Hindlimb muscle (tissue), 1 donor: Measurements from ENCODE around the gene CMTM8. TPM values are rescaled to one million over a fixed set of nuclear protein-coding genes. Genes with fewer than 3 reads are reported as not detected.

Experiments
- DNase-seq: peaks from one replicate; pipeline ENCODE4 v3.0.0-alpha.2; 2013
- polyA plus RNA-seq: library from polyadenylated mRNA; unstranded; fragments of 120-200 nt; gene quantifications from one replicate; pipeline ENCODE4 v1.2.1, GENCODE V29; 2013; ENCODE audit not compliant: insufficient read length

The CMTM8 gene
- polyA plus RNA-seq, 1 donor = 2.9 TPM

GRCh38 chr3:32309654-32310242 is 71.3 kb downstream of the CMTM8 start:
- DNase-seq = no peak

DNA sequence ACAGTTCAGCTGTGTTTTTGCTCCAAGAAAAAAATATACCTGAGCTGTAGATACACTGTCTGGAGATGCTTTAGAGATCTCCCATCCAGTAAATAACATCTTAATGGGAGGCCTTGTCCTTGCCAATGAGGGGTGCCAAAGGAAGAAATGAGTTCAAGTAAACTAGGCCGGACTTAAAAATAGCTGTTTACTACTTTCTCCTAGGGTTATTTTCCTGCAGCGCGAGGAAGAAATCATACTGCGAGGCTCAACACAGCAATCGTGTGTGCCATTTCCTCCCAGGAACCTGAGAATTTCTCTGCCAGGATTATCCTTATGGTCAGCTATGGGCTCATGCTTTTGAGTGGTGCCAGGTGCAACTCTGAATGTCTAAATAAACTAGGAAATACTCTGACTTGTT is 71.9 kb downstream of the CMTM8 start:
- DNase-seq = no peak

DNA sequence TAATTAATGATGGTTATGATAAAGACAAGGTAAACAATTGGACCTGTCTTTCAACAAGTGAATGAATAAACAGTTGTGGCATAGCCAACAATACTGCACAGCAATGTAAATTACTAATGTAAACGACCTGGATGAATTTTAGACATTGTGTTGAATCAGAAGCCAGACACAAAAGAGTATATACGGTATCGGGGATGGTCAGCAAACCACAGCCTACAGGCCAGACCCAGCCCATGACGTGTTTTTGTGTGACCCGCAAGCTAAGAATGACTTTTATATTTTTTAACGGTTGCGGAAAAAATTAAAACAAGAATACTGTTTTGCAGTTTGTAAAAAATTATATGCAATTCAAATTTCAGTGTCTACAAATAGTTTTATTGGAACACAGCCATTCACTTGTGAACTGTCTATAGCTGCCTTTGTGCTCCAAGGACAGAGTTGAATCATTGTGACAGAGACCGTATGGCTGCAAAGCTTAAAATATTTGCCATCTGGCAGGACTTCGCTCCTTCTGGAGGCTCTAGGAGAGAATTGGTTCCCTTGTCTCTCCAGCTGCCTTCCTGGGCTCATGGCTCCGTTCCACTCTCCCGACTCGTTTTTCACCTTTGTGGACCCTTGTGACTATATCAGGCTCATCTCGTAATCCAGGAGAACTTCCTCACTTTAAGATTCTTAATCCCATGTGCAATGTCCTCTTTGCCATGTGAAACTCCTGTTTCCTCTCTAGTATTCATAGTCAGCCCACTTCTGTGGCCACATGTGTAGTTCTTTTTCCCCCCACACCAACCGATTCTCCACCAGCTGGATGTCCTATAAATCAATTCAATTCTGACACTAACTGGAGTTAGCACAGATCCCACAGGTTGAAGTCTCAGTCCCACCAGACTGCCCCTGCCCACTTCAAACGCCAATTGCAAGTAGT is 72.7 kb downstream of the CMTM8 start:
- DNase-seq = peak; percentile 51

DNA sequence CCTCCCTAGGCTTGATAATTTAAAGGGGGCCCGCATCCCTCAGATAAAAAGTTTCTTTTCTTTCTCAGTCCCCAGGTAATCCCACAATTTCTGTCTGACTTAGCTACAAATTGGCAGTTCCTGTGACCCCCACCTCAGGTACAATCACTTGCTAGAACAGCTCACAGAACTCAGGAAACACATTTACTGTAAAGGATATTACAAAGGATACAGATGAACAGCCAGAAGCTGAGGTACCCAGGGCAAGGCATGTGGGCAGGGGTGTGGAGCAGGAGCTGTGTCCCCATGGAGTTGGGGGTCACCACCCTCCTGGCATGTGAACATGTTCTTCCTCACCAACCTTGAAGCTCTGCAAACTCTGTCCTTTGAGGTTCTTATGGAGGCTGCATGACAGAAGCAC is 73.8 kb downstream of the CMTM8 start:
- no peak for DNase-seq

DNA sequence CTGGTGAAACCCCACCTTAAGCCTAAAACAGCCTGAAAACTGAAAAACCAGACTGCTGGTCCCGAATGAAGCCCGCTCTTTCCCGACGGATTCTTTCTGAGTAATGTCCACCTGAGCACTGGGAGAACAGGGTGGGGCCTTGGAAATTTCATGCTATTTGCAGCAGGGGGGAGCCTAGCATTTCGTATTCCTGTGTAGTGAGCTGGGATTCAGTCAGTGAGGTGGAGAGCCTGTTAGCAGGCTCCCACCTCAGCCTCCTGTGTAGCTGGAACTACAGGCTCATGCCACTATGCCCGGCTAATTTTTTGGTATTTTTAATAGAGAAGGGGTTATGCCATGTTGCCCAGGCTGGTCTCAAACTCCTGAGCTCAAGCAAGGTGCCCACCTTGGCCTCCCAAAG is 74.7 kb downstream of the CMTM8 start:
- DNase-seq = no peak

GRCh38 chr3:32313723-32314473 is 75.4 kb downstream of the CMTM8 start:
- no peak for DNase-seq

DNA sequence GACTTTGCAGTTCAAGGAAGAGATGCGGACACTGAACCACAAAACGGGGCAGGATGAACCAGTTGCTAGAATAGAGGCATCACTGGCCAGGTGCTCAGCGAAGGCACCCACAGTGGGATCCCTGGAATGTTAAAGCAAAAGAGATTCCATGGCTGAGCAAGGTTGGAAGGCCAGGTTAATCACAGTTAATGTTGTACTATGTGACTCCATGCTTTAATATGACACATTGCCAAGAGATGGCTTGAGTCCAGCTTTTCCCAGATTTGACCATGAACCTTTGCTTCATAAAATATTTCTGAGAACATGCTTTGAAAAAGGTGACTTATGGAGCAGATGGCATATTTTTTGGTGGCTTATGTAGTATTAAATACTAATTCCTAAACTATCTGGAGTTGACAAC is 77.0 kb downstream of the CMTM8 start:
- no peak for DNase-seq

DNA sequence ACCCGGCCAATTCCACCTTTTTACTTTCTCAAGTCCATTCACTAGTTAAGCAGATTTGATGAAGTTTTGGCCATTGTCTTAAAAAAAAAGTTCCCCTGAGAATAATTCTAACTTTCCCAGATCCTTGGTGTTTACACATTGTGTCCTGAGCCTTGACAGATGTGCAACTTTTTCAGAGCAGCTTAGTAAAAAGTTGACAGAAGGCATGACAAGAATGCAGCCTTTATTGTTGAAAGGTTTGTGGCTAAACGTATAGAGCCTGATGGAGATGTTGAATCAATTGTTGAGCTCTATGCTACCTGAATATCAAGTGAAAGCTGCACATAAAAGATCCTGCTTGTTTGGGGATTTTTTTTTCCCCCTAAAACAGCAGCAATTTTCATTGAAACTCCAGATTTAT is 77.8 kb downstream of the CMTM8 start:
- DNase-seq = no peak

- no peak for DNase-seq
Observed at GRCh38 chr3:32316976-32317375, 78.5 kb downstream of the CMTM8 start.

DNA sequence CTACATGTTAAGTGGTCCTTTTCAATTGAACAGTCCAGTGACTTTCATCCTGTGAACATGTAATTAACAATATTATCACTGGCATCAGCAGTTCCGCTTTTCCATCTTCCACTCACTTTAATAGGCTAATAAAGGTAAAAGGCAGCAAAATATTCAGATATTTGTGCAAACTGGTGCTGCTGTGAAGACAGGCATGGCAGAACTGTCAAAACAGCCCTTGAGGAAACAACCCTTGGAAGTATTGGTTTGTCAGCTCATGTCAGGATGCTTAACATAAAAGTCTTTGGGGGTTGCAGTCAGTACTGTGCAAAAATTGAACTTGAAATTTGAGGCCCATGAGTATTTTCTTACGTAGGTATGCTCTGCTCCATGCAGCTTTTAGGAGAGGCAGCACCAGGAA is 81.1 kb downstream of the CMTM8 start:
- no peak for DNase-seq

DNA sequence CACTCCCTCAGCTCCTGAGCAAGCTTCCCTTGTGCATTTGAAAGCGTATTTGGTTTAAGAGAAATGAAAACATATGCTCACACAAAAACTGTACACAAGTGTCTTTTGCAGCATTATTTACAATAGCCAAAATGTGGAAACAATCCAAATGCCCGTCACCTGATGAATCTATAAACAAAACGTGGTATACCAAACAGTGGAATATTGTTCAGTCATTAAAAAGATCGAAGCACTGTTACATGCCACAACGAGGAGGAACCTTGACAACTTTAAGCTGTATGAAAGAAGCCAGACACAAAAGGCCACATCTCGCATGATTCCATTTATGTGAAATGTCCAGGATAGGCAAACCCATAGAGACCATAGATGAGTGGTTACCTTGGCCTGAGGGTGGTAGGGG is 81.6 kb downstream of the CMTM8 start:
- no peak for DNase-seq

DNA sequence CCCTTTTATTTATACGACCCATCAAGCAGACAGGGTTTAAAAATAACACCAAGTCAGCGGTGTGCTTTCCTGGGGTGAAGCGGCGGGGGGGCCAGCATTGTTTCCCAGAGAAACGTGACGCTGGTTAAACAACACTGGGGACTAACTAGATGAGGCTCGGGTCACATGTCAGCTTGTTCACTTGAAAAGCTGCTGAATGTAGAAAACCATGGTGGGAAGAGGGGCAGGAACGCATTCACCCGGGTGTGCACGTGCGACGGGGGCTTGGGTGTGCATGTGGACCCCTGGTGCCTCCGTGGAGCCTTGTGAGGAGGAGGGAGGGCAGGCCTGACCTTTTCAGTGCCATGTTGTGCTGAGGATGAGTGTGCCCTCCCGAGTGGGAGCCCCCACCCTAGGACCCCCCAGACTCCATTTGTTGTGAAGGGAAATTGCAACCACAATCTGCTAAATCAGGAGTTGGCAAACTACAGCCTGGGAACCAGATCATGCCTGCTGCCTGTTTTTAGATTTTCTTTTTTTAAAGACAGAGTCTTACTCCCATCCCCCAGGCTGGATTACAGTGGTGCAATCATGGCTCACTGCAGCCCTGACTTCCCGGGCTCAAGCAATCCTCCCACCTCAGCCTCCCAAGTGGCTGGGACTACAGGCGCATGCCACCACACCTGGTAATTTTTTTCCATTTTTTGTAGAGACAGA is 82.8 kb downstream of the CMTM8 start:
- no peak for DNase-seq

DNA sequence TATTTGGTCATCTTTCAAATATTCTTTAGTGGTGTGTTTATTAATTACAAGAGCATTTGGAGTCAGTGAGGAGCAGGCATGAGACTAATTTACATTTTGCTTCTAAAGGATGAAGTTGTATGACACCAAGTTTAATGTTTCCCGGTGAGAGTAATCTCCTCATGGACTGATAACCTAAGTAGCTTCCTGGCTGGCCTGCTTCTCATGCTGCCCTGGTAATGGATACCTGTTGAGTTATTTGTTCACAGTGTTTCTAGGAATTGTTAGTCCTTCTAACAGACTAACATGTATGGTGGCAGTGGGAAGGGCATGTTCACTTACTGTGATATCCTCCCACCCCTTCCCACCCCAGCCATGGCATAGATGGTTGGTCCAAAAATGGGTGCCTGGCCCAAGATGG is 83.8 kb downstream of the CMTM8 start:
- DNase-seq = no peak

- DNase-seq = no peak
Observed at GRCh38 chr3:32323604-32324003, 85.1 kb downstream of the CMTM8 start.

- no peak for DNase-seq
Observed at GRCh38 chr3:32325201-32325600, 86.7 kb downstream of the CMTM8 start.

- DNase-seq = no peak
Observed at GRCh38 chr3:32325927-32326326, 87.4 kb downstream of the CMTM8 start.

DNA sequence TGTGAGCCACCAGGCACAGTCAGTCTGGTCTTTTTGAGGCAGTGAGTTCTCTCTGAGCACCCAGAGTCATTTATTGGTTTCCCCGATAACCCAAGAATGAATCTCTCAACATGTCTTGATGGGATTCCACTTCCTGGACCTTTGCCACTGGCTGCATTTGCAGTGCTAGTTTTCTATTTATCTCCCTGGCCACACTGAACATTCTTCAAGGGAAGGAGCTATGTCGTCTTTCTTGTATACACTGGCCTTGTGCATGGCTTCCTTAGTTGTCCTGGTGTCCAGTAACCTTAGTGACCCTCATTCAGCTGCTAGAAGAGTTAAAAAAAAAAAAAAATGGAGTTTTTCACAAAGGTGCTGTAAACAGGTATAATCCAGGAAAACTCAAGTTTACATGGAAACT is 88.3 kb downstream of the CMTM8 start:
- no peak for DNase-seq

DNA sequence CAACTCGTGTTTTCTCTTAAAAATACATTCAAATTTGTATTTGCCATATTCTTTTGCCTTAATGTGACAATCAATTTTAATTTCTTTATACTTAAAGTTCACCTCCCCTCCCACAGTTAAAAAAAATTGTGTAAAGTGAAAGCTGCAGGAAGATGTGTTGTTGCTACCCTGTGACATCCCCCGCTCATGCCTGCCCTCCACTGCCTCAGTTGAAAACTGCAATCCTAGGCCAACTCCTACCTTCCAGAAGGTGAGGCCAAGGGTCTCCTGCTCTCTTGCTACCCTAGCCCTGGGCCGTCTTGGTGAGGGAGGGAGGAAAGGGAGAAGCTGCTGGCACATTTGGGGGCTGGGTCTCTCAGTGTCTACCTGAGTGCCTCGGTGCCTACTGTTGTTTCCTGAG is 96.2 kb downstream of the CMTM8 start:
- DNase-seq = no peak

GRCh38 chr3:32335365-32336112 is 97.1 kb downstream of the CMTM8 start:
- DNase-seq = no peak

DNA sequence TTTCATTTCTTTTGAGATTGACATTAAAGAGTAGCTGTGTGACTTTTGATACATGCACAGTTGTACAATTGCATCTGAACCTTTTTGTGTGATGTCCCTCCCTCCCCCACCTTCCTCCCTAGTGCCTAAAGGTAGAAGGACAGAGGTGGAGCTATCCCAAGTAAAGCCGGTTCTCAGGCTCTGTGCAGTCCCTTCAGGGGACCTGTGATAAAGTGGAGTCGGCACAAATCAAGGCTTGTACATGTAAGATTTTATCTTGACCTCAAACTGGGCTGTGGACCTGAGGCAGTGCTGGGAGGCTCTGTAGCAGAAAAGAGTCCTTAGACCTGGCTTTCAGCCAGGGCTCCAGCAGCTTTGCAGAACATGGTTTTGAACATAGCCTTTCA is 97.6 kb downstream of the CMTM8 start:
- no peak for DNase-seq

GRCh38 chr3:32337505-32337904 is 99.0 kb downstream of the CMTM8 start:
- no peak for DNase-seq

GRCh38 chr3:32340039-32340438 is 101.6 kb downstream of the CMTM8 start:
- DNase-seq = peak; percentile 38
